ENCODE results near the gene LTBP4. TPM values are rescaled to one million over a fixed set of nuclear protein-coding genes. Genes with fewer than 3 reads are reported as not detected.

LTBP4 gene
- polyA plus RNA-seq, 1 donor (not counting 4 experiments of a cell fraction or from before 2014, with no cell fraction given) = 29.6 TPM

DNA sequence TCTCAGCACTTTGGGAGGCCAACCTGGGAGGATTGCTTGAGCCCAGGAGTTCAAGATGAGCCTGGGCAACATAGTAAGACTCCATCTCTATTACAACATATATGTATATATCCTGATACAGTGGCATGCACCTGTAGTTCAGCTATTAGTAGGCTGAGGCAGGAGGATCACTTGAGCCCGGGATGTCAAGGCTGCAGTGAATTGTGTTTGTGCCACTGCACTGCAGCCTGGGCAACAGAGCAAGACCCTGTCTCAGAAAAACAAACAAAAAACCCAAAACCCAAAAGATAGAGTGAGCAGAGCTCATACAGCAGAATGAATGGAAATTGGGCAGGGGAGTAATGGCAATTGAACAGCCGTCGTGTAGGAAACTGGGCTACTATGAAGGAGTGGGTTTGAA lies 41.8 kb upstream of the LTBP4 start:
- H3K79me2 ChIP-seq (ENCODE audit: control insufficient read depth, insufficient read depth, low read length) = no peaks in the 10 kb centered on the region
- no peak overlapping the region for H3K27ac ChIP-seq (ENCODE audit: control insufficient read depth, insufficient read depth, low read length)
- no peak overlapping the region for H3K4me2 ChIP-seq (ENCODE audit: control insufficient read depth, extremely low read depth, insufficient read depth, low read depth, low read length)
- FAIRE-seq (no peak), DNase-seq (ENCODE audit: low read depth, low spot score) (no peak)
- H3K9ac ChIP-seq (ENCODE audit: control insufficient read depth, extremely low read depth, insufficient read depth, low read length) = no peak overlapping the region
- H3K4me3 ChIP-seq (ENCODE audit: control insufficient read depth in 2 of 3, extremely low read depth in 1 of 3, insufficient read depth in 2 of 3, low read depth in 1 of 3, low read length in 3 of 3) = no peak overlapping the region
- no peaks in the 10 kb centered on the region for H3K4me1 ChIP-seq (ENCODE audit: control insufficient read depth, extremely low read depth, insufficient read depth, low read length)
- no peaks in the 10 kb centered on the region for H3K36me3 ChIP-seq (ENCODE audit: control insufficient read depth in 2 of 2, extremely low read depth in 1 of 2, insufficient read depth in 2 of 2, low read length in 2 of 2)
- TF ChIP-seq, protein P1, sequence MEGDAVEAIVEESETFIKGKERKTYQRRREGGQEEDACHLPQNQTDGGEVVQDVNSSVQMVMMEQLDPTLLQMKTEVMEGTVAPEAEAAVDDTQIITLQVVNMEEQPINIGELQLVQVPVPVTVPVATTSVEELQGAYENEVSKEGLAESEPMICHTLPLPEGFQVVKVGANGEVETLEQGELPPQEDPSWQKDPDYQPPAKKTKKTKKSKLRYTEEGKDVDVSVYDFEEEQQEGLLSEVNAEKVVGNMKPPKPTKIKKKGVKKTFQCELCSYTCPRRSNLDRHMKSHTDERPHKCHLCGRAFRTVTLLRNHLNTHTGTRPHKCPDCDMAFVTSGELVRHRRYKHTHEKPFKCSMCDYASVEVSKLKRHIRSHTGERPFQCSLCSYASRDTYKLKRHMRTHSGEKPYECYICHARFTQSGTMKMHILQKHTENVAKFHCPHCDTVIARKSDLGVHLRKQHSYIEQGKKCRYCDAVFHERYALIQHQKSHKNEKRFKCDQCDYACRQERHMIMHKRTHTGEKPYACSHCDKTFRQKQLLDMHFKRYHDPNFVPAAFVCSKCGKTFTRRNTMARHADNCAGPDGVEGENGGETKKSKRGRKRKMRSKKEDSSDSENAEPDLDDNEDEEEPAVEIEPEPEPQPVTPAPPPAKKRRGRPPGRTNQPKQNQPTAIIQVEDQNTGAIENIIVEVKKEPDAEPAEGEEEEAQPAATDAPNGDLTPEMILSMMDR (optimal IDR thresholded peaks at IDR 0.05 in 1 of 3, IDR thresholded peaks at IDR 0.05 in 1 of 3, conservative IDR thresholded peaks at IDR 0.05 in 1 of 3; ENCODE audit: extremely low read depth in 1 of 3, insufficient read depth in 2 of 3, low read length in 3 of 3) = no peak
- TF ChIP-seq EZH2 (IDR thresholded peaks at IDR 0.05; ENCODE audit: low read length) = no peak
- H3K27me3 ChIP-seq (ENCODE audit: control insufficient read depth, extremely low read depth, insufficient read depth, low read length) = peaks cover 27% of the 10 kb centered on the region
- H3K9me1 ChIP-seq (ENCODE audit: control insufficient read depth, extremely low read depth, insufficient read depth, low read length) = no peaks in the 10 kb centered on the region
- no peaks in the 10 kb centered on the region for H4K20me1 ChIP-seq (ENCODE audit: control insufficient read depth, extremely low read depth, insufficient read depth, low read length)
- dilution Hi-C loops (cut with MboI; ENCODE audit: extremely low pct_ligation_motif_present, low sequenced_read_pairs) = no loop called here
- no peaks in the 10 kb centered on the region for H3K9me3 ChIP-seq (ENCODE audit: control insufficient read depth, low read depth, low read length)
- no peak overlapping the region for H2AFZ ChIP-seq (ENCODE audit: control insufficient read depth, low read length)

DNA sequence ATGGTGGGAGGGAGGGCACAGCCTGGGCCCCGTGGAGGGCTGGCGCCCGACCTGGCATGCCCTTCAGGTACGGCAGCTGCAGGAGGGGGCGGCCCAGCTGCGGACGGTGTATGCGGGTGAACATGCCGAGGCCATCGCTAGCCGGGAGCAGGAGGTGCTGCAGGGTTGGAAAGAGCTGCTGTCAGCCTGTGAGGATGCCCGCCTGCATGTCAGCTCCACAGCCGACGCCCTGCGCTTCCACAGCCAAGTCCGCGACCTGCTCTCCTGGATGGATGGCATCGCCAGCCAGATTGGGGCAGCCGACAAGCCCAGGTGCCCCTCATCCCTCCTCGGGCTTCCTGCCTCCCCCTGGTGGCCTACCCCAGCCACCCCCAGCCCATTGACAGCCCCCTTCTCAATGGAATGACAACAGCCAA lies 41.1 kb upstream of the LTBP4 start:
- Histone ChIP-seq H3K79me2 (ENCODE audit: control insufficient read depth, insufficient read depth, low read length) (no peaks in the 10 kb centered on the region), H3K9me1 (ENCODE audit: control insufficient read depth, extremely low read depth, insufficient read depth, low read length) (no peaks in the 10 kb centered on the region), H3K4me1 (ENCODE audit: control insufficient read depth, extremely low read depth, insufficient read depth, low read length) (no peaks in the 10 kb centered on the region), H3K27ac (ENCODE audit: control insufficient read depth, insufficient read depth, low read length) (no peak overlapping the region), H3K4me3 (ENCODE audit: control insufficient read depth in 2 of 3, extremely low read depth in 1 of 3, insufficient read depth in 2 of 3, low read depth in 1 of 3, low read length in 3 of 3) (no peak overlapping the region), H3K4me2 (ENCODE audit: control insufficient read depth, extremely low read depth, insufficient read depth, low read depth, low read length) (no peak overlapping the region), H3K9ac (ENCODE audit: control insufficient read depth, extremely low read depth, insufficient read depth, low read length) (no peak overlapping the region), H2AFZ (ENCODE audit: control insufficient read depth, low read length) (no peak overlapping the region), H4K20me1 (ENCODE audit: control insufficient read depth, extremely low read depth, insufficient read depth, low read length) (no peaks in the 10 kb centered on the region), H3K9me3 (ENCODE audit: control insufficient read depth, low read depth, low read length) (no peaks in the 10 kb centered on the region), H3K36me3 (ENCODE audit: control insufficient read depth in 2 of 2, extremely low read depth in 1 of 2, insufficient read depth in 2 of 2, low read length in 2 of 2) (no peaks in the 10 kb centered on the region), H3K27me3 (ENCODE audit: control insufficient read depth, extremely low read depth, insufficient read depth, low read length) (peaks cover 20% of the 10 kb centered on the region)
- DNase-seq (ENCODE audit: low read depth, low spot score) (no peak), FAIRE-seq (no peak)
- dilution Hi-C loops (cut with MboI; ENCODE audit: extremely low pct_ligation_motif_present, low sequenced_read_pairs) = no loop called here
- no peak for TF ChIP-seq EZH2 (IDR thresholded peaks at IDR 0.05; ENCODE audit: low read length)
- TF ChIP-seq, protein P1 (optimal IDR thresholded peaks at IDR 0.05 in 1 of 3, IDR thresholded peaks at IDR 0.05 in 1 of 3, conservative IDR thresholded peaks at IDR 0.05 in 1 of 3; ENCODE audit: extremely low read depth in 1 of 3, insufficient read depth in 2 of 3, low read length in 3 of 3) = no peak
